22Rv1 (cell line): ENCODE results near the gene PRRT1B.
"Not testable (repeated sequence)": the region's sequence is repeated elsewhere in the genome, so short reads cannot be mapped to it uniquely, and the experiment has no call there.

Experiments
- H3K27ac ChIP-seq: fragments of 450-650 bp; 2 replicates; pipeline ENCODE4 v1.5.1; 2017
- ZFX ChIP-seq: fragments of 450-650 bp; IDR thresholded peaks from 2 replicates; pipeline ENCODE4 v1.6.1; 2017; ENCODE audit warnings: antibody characterized with exemption, borderline replicate concordance
- TF ChIP-seq, protein P1 (sequence below): fragments of 450-650 bp; IDR thresholded peaks from 2 replicates; pipeline ENCODE4 v1.5.1; 2017; ENCODE audit warnings: mild to moderate bottlenecking

The PRRT1B gene

DNA sequence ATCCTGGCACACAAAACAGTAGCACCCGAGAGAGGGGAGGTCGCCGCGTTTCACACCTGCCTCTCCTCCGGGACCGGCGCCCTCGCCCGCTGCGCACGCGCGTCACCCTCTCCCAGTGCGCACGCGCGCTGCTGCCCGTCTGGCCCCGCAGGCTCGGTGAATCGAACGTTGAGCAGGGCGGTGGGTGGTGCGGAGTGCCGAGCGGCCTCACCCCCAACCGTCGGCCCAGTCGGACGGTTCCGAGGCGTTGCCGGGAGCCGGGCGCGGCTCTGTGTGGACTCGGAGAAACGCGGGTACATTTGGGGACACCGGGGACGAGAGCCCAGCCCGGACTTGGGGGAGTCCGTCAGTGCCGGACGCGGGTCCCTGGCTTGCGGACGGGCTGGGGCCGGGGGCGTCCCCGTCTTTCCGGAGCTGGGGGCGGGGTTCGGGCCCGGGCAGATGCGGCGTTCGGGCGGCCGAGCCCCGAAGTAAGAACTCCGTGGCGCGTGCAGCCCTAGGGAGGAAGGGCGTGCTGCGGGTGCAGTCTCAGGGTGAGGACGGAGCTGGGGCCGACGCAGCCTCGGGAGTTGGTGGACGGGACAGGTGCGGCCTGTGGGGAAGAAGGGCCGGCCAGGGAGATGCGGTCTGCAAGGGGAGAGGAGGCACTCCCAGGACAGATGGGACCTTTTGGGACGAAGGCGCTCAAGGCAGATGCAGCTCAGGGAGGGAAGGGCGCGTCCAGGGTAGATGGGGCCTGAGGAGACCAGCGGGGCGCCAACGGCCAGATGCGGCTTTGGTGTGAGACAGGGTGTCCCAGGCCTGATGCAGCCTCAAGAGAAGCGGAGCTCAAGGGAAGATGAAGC lies 42.3 kb upstream of the PRRT1B start, which contains the start of gene POMT1:
TSS of gene POMT1 (plus strand) at position 138 of the 845 bp plus-strand sequence. CDS start 1,301 bp downstream, outside the sequence.
- TF ChIP-seq, protein P1, sequence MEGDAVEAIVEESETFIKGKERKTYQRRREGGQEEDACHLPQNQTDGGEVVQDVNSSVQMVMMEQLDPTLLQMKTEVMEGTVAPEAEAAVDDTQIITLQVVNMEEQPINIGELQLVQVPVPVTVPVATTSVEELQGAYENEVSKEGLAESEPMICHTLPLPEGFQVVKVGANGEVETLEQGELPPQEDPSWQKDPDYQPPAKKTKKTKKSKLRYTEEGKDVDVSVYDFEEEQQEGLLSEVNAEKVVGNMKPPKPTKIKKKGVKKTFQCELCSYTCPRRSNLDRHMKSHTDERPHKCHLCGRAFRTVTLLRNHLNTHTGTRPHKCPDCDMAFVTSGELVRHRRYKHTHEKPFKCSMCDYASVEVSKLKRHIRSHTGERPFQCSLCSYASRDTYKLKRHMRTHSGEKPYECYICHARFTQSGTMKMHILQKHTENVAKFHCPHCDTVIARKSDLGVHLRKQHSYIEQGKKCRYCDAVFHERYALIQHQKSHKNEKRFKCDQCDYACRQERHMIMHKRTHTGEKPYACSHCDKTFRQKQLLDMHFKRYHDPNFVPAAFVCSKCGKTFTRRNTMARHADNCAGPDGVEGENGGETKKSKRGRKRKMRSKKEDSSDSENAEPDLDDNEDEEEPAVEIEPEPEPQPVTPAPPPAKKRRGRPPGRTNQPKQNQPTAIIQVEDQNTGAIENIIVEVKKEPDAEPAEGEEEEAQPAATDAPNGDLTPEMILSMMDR, result no peak
- TF ChIP-seq ZFX, result no peak
- peak within 1 kb of the TSS; percentile 70 for H3K27ac ChIP-seq

DNA sequence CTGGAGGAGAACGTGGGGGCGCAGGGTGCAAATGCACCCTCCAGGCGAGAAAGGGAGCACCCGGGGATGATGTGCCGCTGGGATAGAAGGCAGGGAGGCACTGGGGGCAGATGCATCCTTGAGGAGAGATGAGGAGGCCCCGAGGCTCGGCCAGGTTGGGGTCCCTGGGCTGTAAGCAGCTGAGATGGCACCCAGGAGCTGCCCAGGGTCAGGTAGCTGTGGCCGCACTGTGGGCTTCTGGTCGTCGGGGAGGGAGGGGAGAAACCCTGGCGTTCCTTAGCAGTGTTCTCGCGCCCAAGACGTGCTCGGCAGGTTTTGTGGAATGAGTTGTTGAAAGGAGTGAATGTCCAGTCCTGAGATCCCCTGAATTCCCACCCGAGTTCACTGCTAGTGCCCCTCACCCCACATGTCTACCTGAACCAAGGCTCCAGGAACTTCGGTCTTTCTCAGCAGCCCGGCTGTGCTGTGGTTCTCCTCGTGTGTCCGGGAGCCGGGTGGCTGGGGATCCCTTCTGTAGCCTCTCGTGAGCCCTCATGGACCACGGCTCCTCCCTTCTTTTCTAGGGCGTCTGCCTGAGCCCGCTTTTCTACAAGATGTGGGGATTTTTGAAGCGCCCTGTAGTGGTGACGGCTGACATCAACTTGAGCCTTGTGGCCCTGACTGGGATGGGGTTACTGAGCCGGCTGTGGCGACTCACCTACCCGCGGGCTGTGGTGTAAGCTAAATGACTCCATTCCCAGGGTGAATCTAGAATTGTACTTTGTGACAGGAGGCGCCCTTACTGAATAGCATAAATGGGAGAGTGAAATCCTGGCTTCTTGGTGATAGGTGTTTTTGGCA lies 41.5 kb upstream of the PRRT1B start:
- TF ChIP-seq, protein P1, result no peak
- no peak for TF ChIP-seq ZFX
- peak overlapping the region; percentile 70 for H3K27ac ChIP-seq

GRCh38 chr9:131505012-131505411 lies 40.3 kb upstream of the PRRT1B start:
- TF ChIP-seq, protein P1, result no peak
- no peak for TF ChIP-seq ZFX
- H3K27ac ChIP-seq, result no peak overlapping the region

DNA sequence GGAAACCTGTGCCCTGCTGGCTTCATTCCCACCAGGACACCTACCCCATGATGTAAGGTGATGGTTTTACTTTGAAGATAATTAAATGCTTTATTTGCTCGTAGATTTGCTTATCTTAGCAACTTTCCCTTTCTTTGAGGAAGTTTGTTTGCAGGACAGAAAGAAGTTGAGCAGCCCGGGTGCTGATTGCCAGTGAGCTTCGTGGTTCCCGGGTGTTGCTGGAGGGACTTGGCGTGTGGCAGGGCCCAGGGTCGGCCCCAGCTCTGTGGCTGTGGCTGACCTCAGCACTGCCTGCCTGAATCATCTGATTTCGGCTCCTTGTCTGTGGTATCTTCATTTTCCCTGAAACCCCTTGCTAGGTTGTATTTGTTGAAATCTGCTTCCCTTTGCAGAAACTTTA lies 33.9 kb upstream of the PRRT1B start:
- no peak overlapping the region for H3K27ac ChIP-seq
- TF ChIP-seq, protein P1, result no peak

DNA sequence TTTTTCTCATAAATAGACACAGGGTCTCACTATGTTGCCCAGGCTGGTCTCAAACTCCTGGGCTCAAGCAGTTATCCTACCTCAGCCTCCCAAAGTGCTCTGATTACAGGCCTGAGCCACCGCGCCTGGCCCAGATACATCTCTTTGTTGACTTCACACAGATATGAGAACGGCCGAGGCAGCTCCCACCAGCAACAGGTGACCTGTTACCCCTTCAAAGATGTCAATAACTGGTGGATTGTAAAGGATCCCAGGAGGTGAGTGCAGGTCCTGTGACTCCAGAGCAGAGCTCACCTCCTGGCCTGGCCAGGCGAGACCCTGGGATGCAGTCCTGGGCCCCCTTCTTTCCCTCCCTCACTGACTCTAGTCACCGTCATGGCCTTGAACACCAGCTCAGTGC lies 33.4 kb upstream of the PRRT1B start:
- TF ChIP-seq ZFX, result no peak
- TF ChIP-seq, protein P1, result no peak
- no peak overlapping the region for H3K27ac ChIP-seq

DNA sequence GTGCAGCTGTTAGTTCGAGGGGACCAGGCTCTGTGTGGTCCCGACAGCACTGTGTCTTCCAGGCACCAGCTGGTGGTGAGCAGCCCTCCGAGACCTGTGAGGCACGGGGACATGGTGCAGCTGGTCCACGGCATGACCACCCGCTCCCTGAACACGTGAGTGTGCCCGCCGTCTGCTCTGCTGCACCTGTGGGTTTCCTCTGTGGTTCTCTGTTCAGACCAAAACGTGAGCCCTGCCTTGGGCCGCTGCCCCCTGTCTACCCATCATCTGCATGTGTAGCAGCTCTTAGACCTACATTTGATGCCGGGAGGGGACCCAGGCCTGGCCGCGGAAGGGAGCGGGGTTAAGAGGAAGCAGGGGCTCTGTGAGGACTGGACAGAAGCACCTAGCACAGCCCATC lies 32.1 kb upstream of the PRRT1B start:
- no peak overlapping the region for H3K27ac ChIP-seq
- no peak for TF ChIP-seq ZFX
- TF ChIP-seq, protein P1, result no peak

GRCh38 chr9:131515559-131516031 lies 29.7 kb upstream of the PRRT1B start:
- H3K27ac ChIP-seq, result not testable (repeated sequence)
